NCI-H1436 (cell line): Measurements from ENCODE around the gene PHF11.
"Not testable (repeated sequence)": the region's sequence is repeated elsewhere in the genome, so short reads cannot be mapped to it uniquely, and the experiment has no call there.

Source experiments
- DNase-seq: peaks from one replicate; lab custom pipeline; 2025; lab: John Stamatoyannopoulos, UW

PHF11 gene

DNA sequence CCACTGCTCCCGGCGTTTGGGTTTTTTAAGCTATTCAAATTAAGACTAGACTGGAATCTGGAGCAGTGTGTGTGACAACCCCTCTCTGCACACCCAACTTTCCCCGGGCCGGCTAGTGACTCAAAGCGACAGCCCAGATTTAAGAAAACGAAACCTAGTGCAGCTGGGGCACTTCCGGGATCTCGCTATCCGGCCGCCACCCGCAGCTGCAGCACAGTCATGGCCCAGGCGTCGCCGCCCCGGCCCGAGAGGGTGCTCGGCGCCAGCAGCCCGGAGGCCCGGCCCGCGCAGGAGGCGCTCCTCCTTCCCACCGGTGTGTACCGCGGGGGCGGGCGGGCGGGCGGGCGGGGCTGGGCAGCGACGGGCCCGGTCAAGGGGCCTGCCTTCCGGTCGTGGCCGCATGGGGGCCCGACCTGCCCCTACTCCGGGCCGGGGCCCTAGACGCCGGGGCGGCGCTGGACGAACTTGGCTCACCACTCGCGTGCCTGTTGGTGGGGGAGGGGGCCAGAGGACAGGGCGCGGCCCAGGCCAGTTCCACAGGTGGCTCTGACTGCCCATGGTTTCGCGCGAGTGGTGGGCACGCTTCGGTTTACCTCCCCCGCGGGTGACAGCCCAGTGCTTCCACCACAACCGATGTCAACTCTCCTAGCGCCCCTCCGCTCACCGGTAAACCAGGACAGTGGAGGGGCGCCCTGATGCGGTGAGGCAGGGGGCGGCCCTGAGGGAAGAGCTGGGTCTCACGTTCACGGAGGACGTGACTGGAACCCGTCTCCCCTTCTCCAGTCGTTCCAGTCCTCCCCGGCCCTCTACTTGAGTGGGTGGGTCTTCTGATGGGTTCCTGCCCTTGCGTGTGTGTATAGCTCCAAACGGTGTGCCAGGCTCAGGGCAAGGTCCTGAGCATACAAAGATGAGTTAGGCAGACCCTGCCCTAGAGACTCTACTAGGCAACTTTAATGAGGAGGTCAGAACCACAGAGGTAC, at the start of gene PHF11:
TSS of gene PHF11 (plus strand) at position 171 of the 980 bp plus-strand sequence. CDS start at position 220, 49 bp downstream.
- no peak for DNase-seq

DNA sequence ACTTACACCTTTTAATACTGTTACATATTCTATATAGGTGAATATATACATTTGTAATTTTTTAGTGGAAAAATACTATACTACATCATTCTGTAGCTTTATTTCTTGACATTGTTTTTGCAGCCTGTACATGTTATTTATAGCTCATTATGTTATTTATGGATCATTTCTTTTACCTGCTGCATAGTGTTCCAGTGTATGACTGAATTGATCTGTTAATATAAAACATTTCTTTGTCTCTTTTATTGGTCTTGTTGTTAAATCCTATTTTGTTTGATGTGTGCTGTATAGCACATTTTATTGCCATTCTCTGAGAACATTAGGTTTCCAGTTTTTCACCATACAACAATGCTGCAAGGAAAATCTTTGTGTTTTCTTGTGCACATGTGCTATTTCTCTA, 49.3 kb upstream of the PHF11 start:
- no peak for DNase-seq

DNA sequence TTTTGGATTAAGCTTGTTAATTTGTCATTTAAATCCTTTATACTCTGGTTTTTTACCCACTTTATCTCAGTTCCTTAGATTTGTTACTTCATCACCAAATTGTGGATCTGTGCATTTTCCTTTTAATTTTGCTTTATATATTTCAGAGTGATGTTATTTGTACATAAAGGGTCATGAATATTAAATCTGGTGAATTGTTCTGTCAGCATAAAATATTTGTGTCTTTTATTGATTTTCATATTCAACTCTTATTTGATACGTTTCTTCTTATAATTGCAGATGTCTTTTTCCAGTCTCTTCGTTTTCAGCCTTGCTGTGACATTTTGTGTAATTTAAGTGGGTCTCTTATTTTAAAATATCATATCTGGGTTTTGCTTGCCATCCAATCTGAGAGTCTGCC, 47.0 kb upstream of the PHF11 start:
- no peak for DNase-seq

DNA sequence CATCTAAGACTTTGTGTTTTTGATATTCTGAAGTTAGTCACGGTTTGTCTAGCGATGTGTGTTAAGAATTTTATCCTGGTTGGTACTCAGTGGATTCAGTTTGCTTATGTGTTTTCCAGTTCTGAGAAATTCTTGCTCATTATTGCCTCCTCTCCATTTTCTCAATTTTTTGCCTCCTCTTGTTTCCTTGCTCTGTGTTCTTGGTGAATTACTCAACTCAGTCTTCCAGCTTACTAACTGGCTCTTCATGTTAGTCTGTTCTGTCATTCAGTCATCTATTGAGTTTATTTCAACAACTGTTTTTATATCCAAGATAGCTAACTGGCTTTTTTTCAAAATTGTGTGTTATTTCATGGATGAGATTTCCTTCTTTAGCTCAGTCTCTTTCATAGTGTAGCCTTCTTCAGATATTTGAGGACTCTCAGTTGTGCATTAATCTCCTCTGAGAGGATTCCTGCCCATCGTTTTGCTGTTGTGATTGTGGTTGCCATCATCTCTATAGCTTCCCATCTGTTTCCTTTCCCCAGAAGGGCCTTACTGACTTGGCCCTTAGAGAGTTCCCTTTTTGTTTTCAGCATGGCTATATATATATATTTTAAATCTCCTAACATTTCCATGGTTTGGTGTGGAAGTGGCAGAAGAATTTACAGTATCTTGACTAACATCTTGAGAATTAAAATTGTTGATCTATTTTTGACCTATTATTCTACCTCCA, 45.5 kb upstream of the PHF11 start:
- no peak for DNase-seq

DNA sequence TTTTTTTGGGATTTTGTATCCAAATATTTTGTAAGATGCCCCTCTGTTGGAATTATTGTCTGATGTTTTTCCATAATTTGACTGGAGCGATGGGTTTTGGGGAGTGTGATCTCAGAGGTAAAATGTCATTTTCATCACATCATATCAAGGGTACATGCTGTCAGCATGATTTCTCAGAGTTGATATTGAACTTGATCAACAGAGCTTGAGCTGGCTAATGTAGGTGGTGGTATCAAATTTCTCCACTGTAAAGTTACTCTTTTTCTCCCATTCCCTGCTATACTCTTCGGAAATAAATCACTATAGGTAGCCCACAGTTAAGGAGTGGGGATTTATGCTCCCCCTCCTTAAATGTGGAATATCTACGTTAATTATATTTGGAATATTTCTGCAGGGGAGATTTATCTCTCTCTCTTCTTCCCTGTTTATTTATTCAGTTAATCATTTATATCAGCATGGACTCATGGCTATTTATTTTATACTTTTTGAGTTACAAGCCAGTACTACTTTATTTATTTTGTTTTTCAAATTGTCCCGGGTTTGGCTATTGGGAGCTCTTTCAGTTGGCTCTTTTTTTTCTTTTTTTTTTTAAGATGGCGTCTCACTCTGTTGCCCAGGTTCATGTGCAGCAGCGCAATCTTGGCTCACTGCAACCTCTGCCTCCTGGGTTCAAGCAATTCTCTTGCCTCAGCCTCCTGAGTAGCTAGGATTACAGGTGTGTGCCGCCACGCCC, 42.9 kb upstream of the PHF11 start:
- no peak for DNase-seq

DNA sequence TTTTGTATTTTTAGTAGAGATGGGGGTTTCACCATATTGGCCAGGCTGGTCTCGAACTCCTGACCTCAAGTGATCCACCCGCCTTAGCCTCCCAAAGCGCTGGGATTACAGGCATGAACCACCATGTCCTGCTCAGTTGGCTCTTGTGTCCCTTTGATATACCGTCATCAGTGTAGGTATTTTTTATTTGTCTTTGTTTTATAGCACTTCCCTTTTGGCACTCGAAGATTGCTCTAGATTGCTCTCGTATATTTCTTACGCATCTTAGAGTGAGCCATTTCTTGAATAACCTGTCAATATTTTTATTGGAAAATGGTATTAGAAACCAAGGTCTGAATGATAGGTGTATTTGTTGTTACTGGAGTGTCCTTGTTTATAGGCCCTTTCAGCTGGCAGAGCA, 42.3 kb upstream of the PHF11 start:
- DNase-seq: no peak

DNA sequence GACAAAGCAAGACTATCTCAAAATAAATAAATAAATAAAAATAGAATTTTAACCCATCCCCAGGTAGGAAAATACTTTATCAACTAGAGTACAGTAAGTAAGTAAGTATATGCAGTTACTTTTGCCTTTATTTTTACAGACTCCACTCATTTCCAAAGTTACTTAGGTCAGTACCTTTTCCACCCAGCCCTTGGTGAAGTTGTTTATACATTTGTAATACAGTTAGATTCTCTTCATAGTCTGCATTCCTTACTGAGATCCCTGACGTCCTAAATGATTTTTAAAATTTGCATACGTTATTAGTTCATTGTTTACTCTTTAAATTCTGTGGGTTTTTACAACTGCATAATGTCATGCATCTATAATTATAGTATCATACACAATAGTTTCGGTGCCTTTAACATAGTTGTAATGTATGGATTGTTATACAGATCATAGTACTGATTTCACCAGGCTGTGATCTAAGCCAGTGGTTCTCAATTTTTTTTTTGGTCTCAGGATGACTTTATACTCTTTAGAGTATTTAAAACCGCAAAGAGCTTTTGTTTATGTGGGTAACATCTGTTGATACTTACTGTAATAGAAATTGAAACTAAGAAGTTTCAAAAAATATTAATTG, 41.3 kb upstream of the PHF11 start:
- DNase-seq: no peak

DNA sequence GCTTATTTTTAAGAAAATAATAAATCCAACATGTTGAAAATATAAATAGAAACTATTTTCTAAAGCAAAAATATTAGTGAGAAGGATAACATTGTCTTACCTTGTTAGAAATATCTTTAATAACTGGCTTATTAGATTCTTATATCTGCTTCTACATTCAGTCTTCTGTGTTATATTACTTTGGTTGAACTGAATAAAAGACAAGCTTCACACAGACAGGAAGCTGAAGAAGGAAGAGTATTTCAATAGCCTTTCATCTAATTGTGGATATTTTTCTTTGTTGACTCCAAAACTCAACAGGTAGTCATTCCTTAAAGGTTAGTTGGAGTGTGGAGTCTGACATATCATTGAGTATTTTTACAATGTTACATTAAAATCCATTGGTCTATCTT, 40.8 kb upstream of the PHF11 start:
- DNase-seq: no peak

DNA sequence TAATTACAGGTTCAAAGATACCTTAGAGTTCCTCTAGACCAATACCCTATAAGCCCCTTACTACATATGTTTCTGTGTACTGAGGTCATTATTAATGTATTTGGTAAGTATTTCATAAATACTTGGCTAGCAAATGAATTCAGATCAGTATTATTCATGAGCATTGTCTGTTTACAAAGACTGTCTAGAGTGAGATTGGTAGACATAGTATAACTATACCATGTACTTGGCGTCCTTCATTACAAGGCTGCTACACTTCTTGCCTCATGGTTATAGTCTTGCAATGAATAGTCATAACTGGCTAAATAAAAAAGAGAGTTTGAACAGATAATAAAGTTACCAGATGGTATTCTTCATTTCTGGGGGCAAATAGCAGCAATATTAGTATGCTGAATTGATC, 39.6 kb upstream of the PHF11 start:
- DNase-seq: no peak

DNA sequence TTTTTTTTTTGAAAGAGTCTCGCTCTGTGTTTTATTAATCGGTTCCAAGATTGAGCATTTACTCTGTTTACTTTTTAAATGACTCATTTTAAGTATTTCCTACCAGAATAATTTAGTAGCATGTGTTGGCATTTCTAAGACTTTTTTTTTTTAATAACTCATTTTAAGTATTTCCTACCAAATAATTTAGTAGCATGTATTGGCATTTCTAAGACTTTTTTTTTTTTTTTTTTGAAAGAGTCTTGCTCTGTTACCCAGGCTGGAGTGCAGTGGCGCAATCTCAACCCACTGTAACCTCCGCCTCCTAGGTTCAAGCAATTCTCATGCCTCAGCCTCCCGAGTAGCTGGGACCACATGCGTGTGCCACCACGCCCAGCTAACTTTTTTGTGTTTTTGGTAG, 38.5 kb upstream of the PHF11 start:
- no peak for DNase-seq

DNA sequence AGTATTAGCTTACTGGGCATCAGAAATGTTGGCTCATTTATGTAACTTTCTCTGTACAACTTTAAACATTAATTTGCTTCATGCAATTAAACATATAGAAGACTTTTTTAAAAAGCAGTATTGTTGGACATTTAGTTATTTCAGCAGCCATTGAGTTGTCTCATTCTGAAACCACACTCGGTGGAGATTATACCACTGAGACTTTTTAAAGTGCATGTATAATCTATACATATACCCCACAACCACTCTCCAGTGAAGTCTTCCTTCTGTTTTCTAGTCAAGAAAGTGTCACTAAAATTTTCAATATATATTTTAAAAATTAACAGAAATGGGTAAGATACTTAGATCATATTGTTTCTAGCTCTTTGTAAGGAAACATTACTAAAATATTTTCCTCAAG, 36.2 kb upstream of the PHF11 start:
- no peak for DNase-seq

DNA sequence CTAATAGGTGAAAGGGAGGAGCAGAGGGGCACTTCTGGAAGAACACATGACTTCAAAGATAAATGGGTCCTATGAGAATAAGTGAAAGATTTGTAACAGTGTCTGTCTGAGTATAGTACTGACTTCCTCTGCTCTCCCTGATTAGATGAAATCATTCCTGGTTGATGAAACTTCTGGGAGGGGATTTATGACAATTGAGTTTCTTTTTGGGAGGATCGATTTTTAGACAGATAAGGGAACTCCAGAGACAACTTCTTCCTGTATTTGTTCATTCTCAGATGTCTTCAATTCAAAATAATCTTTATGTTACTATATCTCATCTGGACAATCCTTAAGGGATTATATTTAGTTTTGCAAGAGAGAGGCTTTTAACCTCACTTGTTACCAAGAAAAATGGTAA, 31.7 kb upstream of the PHF11 start:
- no peak for DNase-seq

DNA sequence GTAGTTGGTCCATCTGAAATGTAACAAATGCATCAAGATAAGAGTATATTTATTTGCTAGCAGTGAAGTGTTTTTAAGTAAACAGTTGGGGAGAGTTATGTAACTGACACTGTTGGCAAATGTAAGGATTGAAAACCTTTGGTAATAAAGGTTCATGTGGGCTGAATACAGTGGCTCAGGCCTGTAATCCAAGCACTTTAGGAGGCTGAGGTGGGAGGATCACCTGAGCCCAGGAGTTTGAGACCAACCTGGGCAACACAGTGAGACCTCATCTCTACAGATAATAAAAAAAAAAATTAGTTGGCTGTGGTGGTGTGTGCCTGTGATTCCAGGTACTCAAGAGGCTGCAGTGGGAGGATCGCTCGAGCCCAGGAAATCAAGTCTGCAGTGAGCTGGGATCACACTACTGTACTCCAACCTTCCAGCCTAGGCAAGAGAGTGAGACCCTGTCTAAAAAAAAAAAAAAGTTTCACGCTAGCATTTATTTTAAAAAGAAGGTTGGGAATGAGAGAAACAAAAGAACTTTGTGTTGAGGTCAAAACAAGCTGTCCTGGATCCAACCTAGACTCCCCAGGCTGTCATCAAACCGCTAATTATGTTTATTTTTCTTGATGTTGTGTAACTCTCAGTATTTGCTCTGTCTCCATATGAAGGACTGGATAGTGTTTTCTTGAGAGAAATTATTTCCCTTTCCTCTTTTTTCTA, 31.0 kb upstream of the PHF11 start:
- no peak for DNase-seq

DNA sequence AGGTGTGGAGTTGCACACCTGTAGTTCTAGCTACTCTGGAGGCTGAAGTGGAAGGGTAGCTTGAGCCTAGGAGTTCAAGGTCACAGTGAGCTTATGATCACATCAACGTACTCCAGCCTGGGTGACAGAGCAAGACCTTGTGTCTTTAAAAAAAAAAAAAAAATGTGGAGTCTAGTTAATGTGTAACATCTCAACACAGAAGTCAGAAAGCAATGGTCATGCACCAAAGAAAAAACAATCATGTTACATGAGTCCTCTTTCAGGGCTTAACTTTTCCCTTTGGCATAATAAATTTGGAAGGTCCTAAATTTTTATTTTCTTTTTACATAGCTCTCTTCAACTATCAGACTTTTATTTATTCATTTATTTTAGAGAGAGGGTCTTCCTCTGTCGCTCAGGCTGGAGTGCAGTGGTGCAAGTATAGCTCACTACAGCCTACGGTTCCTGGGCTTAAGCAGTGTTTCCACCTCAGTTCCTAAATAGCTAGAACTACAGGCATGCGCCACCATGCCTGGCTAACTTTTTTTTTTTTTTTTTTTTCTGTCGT, 29.4 kb upstream of the PHF11 start:
- DNase-seq: no peak

DNA sequence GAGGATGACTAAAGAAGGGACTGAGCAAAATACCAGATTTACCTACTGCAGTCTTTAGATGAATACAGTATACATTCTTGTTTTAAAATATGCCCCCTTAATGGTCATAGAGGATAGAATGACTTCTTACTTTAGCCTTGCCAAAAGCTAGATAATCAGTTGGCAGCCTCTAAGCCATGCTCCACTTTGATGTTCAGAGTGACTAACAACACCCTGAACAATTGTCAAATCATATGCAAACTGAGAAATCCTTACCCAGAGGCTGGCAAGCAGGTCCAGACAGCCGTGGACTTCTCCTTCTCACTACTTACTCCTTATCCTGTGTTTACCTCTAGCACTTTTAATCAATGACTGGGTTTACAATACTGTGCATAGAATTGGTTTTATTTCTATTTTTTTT, 23.6 kb upstream of the PHF11 start:
- no peak for DNase-seq

DNA sequence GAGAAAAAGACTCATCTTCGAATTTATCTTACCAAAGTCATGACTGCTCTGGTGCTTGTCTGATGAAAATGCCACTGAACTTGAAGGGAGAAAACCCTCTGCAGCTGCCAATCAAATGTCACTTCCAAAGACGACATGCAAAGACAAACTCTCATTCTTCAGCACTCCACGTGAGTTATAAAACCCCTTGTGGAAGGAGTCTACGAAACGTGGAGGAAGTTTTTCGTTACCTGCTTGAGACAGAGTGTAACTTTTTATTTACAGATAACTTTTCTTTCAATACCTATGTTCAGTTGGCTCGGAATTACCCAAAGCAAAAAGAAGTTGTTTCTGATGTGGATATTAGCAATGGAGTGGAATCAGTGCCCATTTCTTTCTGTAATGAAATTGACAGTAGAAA, 19.2 kb upstream of the PHF11 start:
- no peak for DNase-seq

DNA sequence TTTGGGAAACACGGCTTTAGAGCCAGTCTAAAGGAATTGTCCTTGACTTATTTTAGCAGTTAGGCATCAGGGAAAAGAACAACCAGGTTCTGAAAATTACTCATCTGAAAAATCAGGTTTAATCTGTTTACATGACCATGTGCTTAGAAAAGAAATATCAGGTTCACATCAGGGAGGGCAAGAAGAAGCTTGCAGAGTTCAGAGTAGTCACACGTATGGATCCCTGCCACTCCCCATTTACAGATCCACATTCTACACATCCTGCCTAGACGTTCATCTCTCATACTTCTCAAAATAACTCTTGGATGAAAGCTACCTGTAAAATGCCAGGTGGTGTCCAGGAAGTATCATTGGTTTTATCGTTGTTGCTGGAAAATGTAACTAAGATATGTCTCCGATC, 14.0 kb upstream of the PHF11 start:
- DNase-seq: no peak

DNA sequence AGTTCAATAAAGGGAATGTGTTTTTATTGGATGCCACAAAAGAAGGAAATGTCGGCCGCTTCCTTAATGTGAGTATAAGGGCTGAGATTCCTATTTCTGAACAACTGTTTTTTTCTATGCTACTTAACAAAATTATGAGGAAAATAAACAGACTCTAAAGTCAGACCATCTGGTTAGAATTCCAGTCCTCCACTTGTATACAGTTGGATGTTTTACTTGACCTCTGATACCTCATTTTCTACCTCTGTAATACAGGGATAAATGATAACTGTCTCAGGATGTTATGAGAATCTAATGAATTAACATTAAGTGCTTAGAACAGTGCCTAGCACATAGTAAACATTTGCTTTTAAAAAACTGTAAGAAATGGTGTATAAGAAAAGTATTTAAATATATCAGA, 7.2 kb upstream of the PHF11 start:
- DNase-seq: no peak

DNA sequence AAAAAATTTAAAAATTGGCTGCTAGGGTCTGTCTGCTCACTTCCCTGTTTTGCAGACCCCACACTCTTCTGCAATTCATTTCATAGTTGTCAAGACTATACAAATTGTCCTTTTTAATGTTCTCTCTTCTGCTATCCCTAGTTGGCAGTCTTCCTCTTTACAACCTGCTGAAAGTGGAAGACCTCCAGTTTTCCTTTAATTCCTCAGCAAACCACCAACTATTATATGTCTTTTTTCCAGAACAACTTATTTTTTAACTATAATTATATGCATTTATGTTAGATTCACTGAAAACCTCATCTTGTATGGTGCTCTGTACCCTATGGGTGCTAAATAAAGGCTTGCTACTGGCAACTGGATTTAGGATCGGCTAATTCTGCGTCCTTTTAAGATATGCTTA, 1.1 kb upstream of the PHF11 start:
- no peak for DNase-seq

DNA sequence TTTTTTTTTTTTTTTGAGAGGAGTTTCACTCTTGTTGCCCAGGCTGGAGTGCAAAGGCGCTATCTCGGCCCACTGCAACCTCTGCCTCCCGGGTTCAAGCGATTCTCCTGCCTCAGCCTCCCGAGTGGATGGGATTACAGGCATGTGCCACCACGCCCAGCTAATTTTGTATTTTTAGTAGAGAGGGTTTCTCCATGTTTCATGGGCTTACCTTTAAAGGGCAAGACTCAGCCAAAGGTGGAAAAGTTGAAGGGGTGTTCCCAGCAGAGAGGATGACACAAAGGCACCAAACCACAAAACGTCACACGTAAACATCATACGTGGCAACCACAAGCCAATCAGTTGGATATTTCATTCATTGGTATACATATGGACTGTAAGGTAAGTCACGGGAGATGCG, 1.1 kb downstream of the PHF11 start:
- not testable (repeated sequence) for DNase-seq

DNA sequence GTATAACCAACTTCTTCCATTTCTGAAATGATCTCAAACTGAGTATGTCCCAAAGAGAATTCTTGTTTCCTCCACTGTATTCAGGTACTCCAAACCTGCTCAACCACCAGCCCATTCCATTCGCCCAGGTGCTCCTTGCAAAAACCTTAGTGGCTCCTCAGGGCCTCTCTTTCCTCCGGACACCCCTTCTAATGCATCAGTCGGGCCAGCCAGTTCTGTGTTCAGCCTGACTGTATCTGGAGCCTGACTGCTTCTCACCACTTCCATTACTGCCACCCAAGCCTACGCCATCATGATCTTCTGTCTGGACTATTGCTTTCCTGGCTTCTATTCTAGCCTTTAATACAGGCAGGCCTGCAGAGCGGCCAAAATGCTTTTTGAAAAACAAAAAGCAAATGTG, 1.5 kb downstream of the PHF11 start:
- no peak for DNase-seq
